CD8-positive, alpha-beta memory T cell (primary cell): Measurements from ENCODE around the gene NCBP3. TPM values are rescaled to one million over a fixed set of nuclear protein-coding genes. Genes with fewer than 3 reads are reported as not detected.
A peak's percentile ranks its signal among the peaks of the same experiment; 100 is the strongest.

ENCODE experiments used
- CTCF ChIA-PET: fragments of 350-600 bp; sonication (Branson Sonifier 250); formaldehyde crosslinking; loops from one replicate; lab custom pipeline; 2021; ENCODE audit warnings: antibody characterized with exemption; lab: Charles Lee
- POLR2A ChIA-PET: fragments of 350-600 bp; sonication (Branson Sonifier 250); formaldehyde crosslinking; loops from one replicate; lab custom pipeline; 2021; ENCODE audit warnings: antibody characterized with exemption; lab: Charles Lee
- DNase-seq, 5 donors: peaks; one replicate each; pipeline versions ENCODE4 v3.0.0 to v3.0.0-alpha.2; 2020 to 2022; ENCODE audit warnings: mixed read lengths in 1 of 5
- H3K27ac ChIP-seq: one replicate; pipeline ENCODE4 v1.7.0; 2013; ENCODE audit warnings: low read depth, mild to moderate bottlenecking, low read length, moderate library complexity
- H3K27me3 ChIP-seq: 2 replicates; pipeline ENCODE4 v1.7.0; 2013; ENCODE audit warnings: low read length, mild to moderate bottlenecking; ENCODE audit not compliant: insufficient read depth, poor library complexity, severe bottlenecking
- H3K36me3 ChIP-seq: 2 replicates; pipeline ENCODE4 v1.7.0; 2013; ENCODE audit warnings: mild to moderate bottlenecking, low read length, moderate library complexity; ENCODE audit not compliant: insufficient read depth
- H3K4me1 ChIP-seq: 2 replicates; pipeline ENCODE4 v1.7.0; 2013; ENCODE audit warnings: mild to moderate bottlenecking, low read length, moderate library complexity; ENCODE audit not compliant: insufficient read depth
- H3K4me3 ChIP-seq: 2 replicates; pipeline ENCODE4 v1.7.0; 2013; ENCODE audit warnings: mild to moderate bottlenecking, low read length
- H3K9me3 ChIP-seq: 2 replicates; pipeline ENCODE4 v1.7.0; 2013; ENCODE audit warnings: mild to moderate bottlenecking, low read length
- H3K27ac Mint-ChIP-seq, 8 donors: one replicate each; pipeline ENCODE4 v1.8.0; 2020 to 2021; ENCODE audit warnings: mixed read lengths in 8 of 8, mild to moderate bottlenecking in 6 of 8, inconsistent platforms in 3 of 8, moderate library complexity in 3 of 8
- H3K27me3 Mint-ChIP-seq, 2 donors: one replicate each; pipeline ENCODE4 v1.8.0; 2020 to 2021; ENCODE audit warnings: mixed read lengths in 2 of 2, mild to moderate bottlenecking in 1 of 2, moderate library complexity in 1 of 2
- H3K36me3 Mint-ChIP-seq, 3 donors: one replicate each; pipeline ENCODE4 v1.8.0; 2020 to 2021; ENCODE audit warnings: mixed read lengths in 3 of 3, inconsistent platforms in 1 of 3, mild to moderate bottlenecking in 1 of 3
- H3K4me1 Mint-ChIP-seq, 3 donors: one replicate each; pipeline ENCODE4 v1.8.0; 2020 to 2021; ENCODE audit warnings: mixed read lengths in 3 of 3, inconsistent platforms in 1 of 3, mild to moderate bottlenecking in 1 of 3
- H3K4me3 Mint-ChIP-seq, 7 donors: one replicate each; pipeline ENCODE4 v1.8.0; 2020 to 2021; ENCODE audit warnings: mixed read lengths in 7 of 7, mild to moderate bottlenecking in 6 of 7, moderate library complexity in 4 of 7, inconsistent platforms in 2 of 7
- H3K9me3 Mint-ChIP-seq, 5 donors: one replicate each; pipeline ENCODE4 v1.8.0; 2020 to 2022; ENCODE audit warnings: mixed read lengths in 5 of 5, mild to moderate bottlenecking in 3 of 5, moderate library complexity in 2 of 5, inconsistent platforms in 1 of 5
- polyA plus RNA-seq: library from polyadenylated mRNA; unstranded; fragments of 300-500 nt; fragmentation: Illumina TruSeq; gene quantifications from one replicate; pipeline ENCODE4 v1.2.3, GENCODE V29; 2021
- total RNA-seq, 2 experiments: library from RNA; stranded (reverse); gene quantifications; one replicate each; pipeline ENCODE4 v1.2.3, GENCODE V29; 2021

Gene NCBP3
- total and polyA plus RNA-seq, 3 experiments from 2014 or later, result 18.0 to 42.0 (median 39.9) TPM

GRCh38 chr17:3766779-3767178, 79.3 kb downstream of the NCBP3 start:
- ChIA-PET POLR2A (interaction anchor here (0.6 to 1.4 kb wide), 3 partner anchors 10 to 33 kb away, joined by 3 to 9 read pairs (median 3); no protein-coding TSS in a partner anchor), CTCF (interaction anchor here (0.8 to 2.2 kb wide), 6 partner anchors 11 to 80 kb away, joined by 3 to 11 read pairs (median 4); no protein-coding TSS in a partner anchor)
- Histone ChIP-seq H3K36me3 (no peaks in the 10 kb centered on the region), H3K9me3 (no peaks in the 10 kb centered on the region), H3K4me1 (peaks cover 72% of the 10 kb centered on the region), H3K4me3 (no peak overlapping the region), H3K27me3 (no peaks in the 10 kb centered on the region), H3K27ac (no peak overlapping the region)
- Mint-ChIP-seq H3K36me3 (peaks cover 2 to 8% (median 5%) of the 10 kb centered on the region in 3 donors), H3K4me1 (peaks cover 70 to 94% (median 83%) of the 10 kb centered on the region in 3 donors), H3K27me3 (peaks cover 0 to 3% of the 10 kb centered on the region in 2 donors), H3K4me3 (peak overlapping the region; percentile 15 to 71 (median 43)), H3K27ac (peak overlapping the region; percentile 74 to 100 (median 89)), H3K9me3 (no peaks in the 10 kb centered on the region)
- DNase-seq, result peak in 3 of 5 donors; percentile 36 to 73 (median 72)

GRCh38 chr17:3765981-3766380, 80.1 kb downstream of the NCBP3 start:
- peaks cover 68 to 92% (median 79%) of the 10 kb centered on the region in 3 donors for H3K4me1 Mint-ChIP-seq
- CTCF ChIA-PET, result interaction anchor here (0.8 to 2.2 kb wide), 6 partner anchors 10 to 81 kb away, joined by 3 to 11 read pairs (median 4); no protein-coding TSS in a partner anchor
- H3K4me1 ChIP-seq, result peaks cover 65% of the 10 kb centered on the region

GRCh38 chr17:3763777-3764170, 82.3 kb downstream of the NCBP3 start:
- H3K9me3 Mint-ChIP-seq, result no peaks in the 10 kb centered on the region
- H3K4me1 ChIP-seq, result peaks cover 49% of the 10 kb centered on the region
- no peak for DNase-seq
- CTCF ChIA-PET, result interaction anchor here (2.0 to 5.9 kb wide), 2 partner anchors 11 to 26 kb away, joined by 7 to 36 read pairs; no protein-coding TSS in a partner anchor
- peaks cover 2 to 26% (median 15%) of the 10 kb centered on the region in 3 donors for H3K36me3 Mint-ChIP-seq
- H3K27ac ChIP-seq, result peak overlapping the region; percentile 68
- no peaks in the 10 kb centered on the region for H3K36me3 ChIP-seq
- no peaks in the 10 kb centered on the region for H3K9me3 ChIP-seq
- POLR2A ChIA-PET, result interaction anchor here (1.1 to 1.5 kb wide), 3 partner anchors 11 to 32 kb away, joined by 4 to 6 read pairs (median 5); no protein-coding TSS in a partner anchor
- no peaks in the 10 kb centered on the region for H3K27me3 ChIP-seq
- peak overlapping the region; percentile 83 to 100 (median 95) for H3K4me3 Mint-ChIP-seq
- peak overlapping the region; percentile 44 for H3K4me3 ChIP-seq
- peak overlapping the region; percentile 95 to 100 (median 100) for H3K27ac Mint-ChIP-seq
- H3K4me1 Mint-ChIP-seq, result peaks cover 48 to 77% (median 66%) of the 10 kb centered on the region in 3 donors
- H3K27me3 Mint-ChIP-seq, result peaks cover 0 to 3% of the 10 kb centered on the region in 2 donors

More at GRCh38 chr17:3765981-3766380, 80.1 kb downstream of the NCBP3 start:
- peaks cover 0 to 3% of the 10 kb centered on the region in 2 donors for H3K27me3 Mint-ChIP-seq
- Histone ChIP-seq H3K27ac (peak overlapping the region; percentile 72), H3K4me3 (no peak overlapping the region), H3K36me3 (no peaks in the 10 kb centered on the region), H3K27me3 (no peaks in the 10 kb centered on the region), H3K9me3 (no peaks in the 10 kb centered on the region)
- H3K36me3 Mint-ChIP-seq, result peaks cover 2 to 11% (median 8%) of the 10 kb centered on the region in 3 donors
- H3K9me3 Mint-ChIP-seq, result no peaks in the 10 kb centered on the region
- peak overlapping the region; percentile 83 to 100 (median 95) for H3K4me3 Mint-ChIP-seq
- DNase-seq, result no peak
- peak overlapping the region; percentile 95 to 100 (median 100) for H3K27ac Mint-ChIP-seq
- POLR2A ChIA-PET, result interaction anchor here (0.9 to 1.2 kb wide), 3 partner anchors 22 to 33 kb away, joined by 3 to 11 read pairs (median 6); no protein-coding TSS in a partner anchor

- POLR2A ChIA-PET, result interaction anchor here (1.1 to 1.5 kb wide), 3 partner anchors 10 to 33 kb away, joined by 4 to 6 read pairs (median 5); no protein-coding TSS in a partner anchor
Measured at GRCh38 chr17:3762922-3763776, 82.9 kb downstream of the NCBP3 start.

GRCh38 chr17:3761918-3762380, 84.1 kb downstream of the NCBP3 start:
- H3K27ac Mint-ChIP-seq, result peak overlapping the region in 2 of 8 donors; percentile 61 to 84
- CTCF ChIA-PET, result interaction anchor here (0.7 to 5.9 kb wide), 3 partner anchors 24 to 1484 kb away, joined by 3 to 36 read pairs (median 7); no protein-coding TSS in a partner anchor
- peaks cover 0 to 36% (median 11%) of the 10 kb centered on the region in 3 donors for H3K36me3 Mint-ChIP-seq
- H3K4me3 Mint-ChIP-seq, result peak overlapping the region in 1 of 7 donors; percentile 36
- H3K4me1 ChIP-seq, result peaks cover 36% of the 10 kb centered on the region
- no peaks in the 10 kb centered on the region for H3K9me3 ChIP-seq
- POLR2A ChIA-PET, result no interaction called here
- no peaks in the 10 kb centered on the region for H3K27me3 ChIP-seq
- H3K4me1 Mint-ChIP-seq, result peaks cover 33 to 60% (median 49%) of the 10 kb centered on the region in 3 donors
- H3K36me3 ChIP-seq, result no peaks in the 10 kb centered on the region
- no peak overlapping the region for H3K4me3 ChIP-seq
- H3K9me3 Mint-ChIP-seq, result no peaks in the 10 kb centered on the region
- peak in 1 of 5 donors; percentile 47 for DNase-seq
- H3K27ac ChIP-seq, result no peak overlapping the region
- peaks cover 0 to 3% of the 10 kb centered on the region in 2 donors for H3K27me3 Mint-ChIP-seq

More at GRCh38 chr17:3762922-3763776, 82.9 kb downstream of the NCBP3 start:
- peaks cover 42 to 71% (median 59%) of the 10 kb centered on the region in 3 donors for H3K4me1 Mint-ChIP-seq
- H3K4me3 Mint-ChIP-seq, result peak overlapping the region; percentile 83 to 100 (median 95)
- no peaks in the 10 kb centered on the region for H3K9me3 Mint-ChIP-seq
- H3K27ac ChIP-seq, result peak overlapping the region; percentile 68
- CTCF ChIA-PET, result interaction anchor here (1.1 to 5.9 kb wide), 3 partner anchors 10 to 42 kb away, joined by 3 to 36 read pairs (median 7); no protein-coding TSS in a partner anchor
- H3K36me3 Mint-ChIP-seq, result peaks cover 0 to 26% (median 11%) of the 10 kb centered on the region in 3 donors
- no peaks in the 10 kb centered on the region for H3K27me3 ChIP-seq
- H3K4me3 ChIP-seq, result peak overlapping the region; percentile 44
- H3K4me1 ChIP-seq, result peaks cover 45% of the 10 kb centered on the region
- DNase-seq, result peak in 3 of 5 donors; percentile 44 to 70 (median 69)
- no peaks in the 10 kb centered on the region for H3K9me3 ChIP-seq
- peaks cover 0 to 3% of the 10 kb centered on the region in 2 donors for H3K27me3 Mint-ChIP-seq
- H3K36me3 ChIP-seq, result no peaks in the 10 kb centered on the region
- H3K27ac Mint-ChIP-seq, result peak overlapping the region; percentile 95 to 100 (median 100)

- Mint-ChIP-seq H3K27ac (peak overlapping the region in 5 of 8 donors; percentile 13 to 84 (median 33)), H3K4me3 (peak overlapping the region in 2 of 7 donors; percentile 27 to 34), H3K36me3 (peaks cover 0 to 36% (median 11%) of the 10 kb centered on the region in 3 donors), H3K4me1 (peaks cover 28 to 53% (median 42%) of the 10 kb centered on the region in 3 donors), H3K27me3 (peaks cover 0 to 3% of the 10 kb centered on the region in 2 donors), H3K9me3 (no peaks in the 10 kb centered on the region)
- H3K27me3 ChIP-seq, result no peaks in the 10 kb centered on the region
- no peaks in the 10 kb centered on the region for H3K36me3 ChIP-seq
- ChIA-PET CTCF (interaction anchor here (0.9 to 5.9 kb wide), 4 partner anchors 23 to 85 kb away, joined by 3 to 36 read pairs (median 6); partner anchors contain the start of gene NCBP3), POLR2A (interaction anchor here (0.9 to 1.2 kb wide), 3 partner anchors 9 to 39 kb away, joined by 3 to 4 read pairs (median 3); no protein-coding TSS in a partner anchor)
- H3K27ac ChIP-seq, result no peak overlapping the region
- no peak for DNase-seq
- H3K9me3 ChIP-seq, result no peaks in the 10 kb centered on the region
- H3K4me1 ChIP-seq, result peaks cover 32% of the 10 kb centered on the region
- H3K4me3 ChIP-seq, result no peak overlapping the region
Measured at GRCh38 chr17:3761036-3761917, 84.8 kb downstream of the NCBP3 start.
